Measurements from ENCODE around the gene HYAL1. TPM values are rescaled to one million over a fixed set of nuclear protein-coding genes. Genes with fewer than 3 reads are reported as not detected.

Gene HYAL1
- total RNA-seq, 2 experiments from 2014 or later: 0.28 to 0.35 TPM

Other genes starting within 250 kb of the HYAL1 start
- 100 to 1,000 TPM; 157 to 169 TPM for gene RBM5, start 214.7 kb downstream of the HYAL1 start, total RNA-seq
- gene SEMA3F, start 148.2 kb downstream of the HYAL1 start, total RNA-seq: under 1 TPM in 1 of 2 experiments, not detected in 1; 0.15 TPM
- not detected for gene GNAT1, start 112.0 kb downstream of the HYAL1 start, total RNA-seq
- gene SLC38A3, start 98.3 kb downstream of the HYAL1 start, total RNA-seq: not detected
- gene GNAI2, start 67.4 kb downstream of the HYAL1 start, total RNA-seq: 100 to 1,000 TPM; 493 to 519 TPM
- under 1 TPM; 0.38 to 0.55 TPM for gene SEMA3B, start 34.4 kb downstream of the HYAL1 start, total RNA-seq
- not detected for gene LSMEM2, start 24.5 kb downstream of the HYAL1 start, total RNA-seq
- gene IFRD2, start 11.1 kb downstream of the HYAL1 start, total RNA-seq: 10 to 100 TPM; 40.6 to 45.0 TPM
- 10 to 100 TPM; 13.2 to 13.9 TPM for gene HYAL3, start 4.2 kb downstream of the HYAL1 start, total RNA-seq
- gene NAA80, start 4.2 kb downstream of the HYAL1 start, total RNA-seq: 10 to 100 TPM; 41.5 to 49.4 TPM
- 1 to 10 TPM; 6.7 to 7.2 TPM for gene HYAL2, start 19.2 kb upstream of the HYAL1 start, total RNA-seq
- gene TUSC2, start 24.6 kb upstream of the HYAL1 start, total RNA-seq: 10 to 100 TPM; 16.8 to 17.9 TPM
- 100 to 1,000 TPM; 157 to 160 TPM for gene RASSF1, start 37.3 kb upstream of the HYAL1 start, total RNA-seq
- gene ZMYND10, start 42.2 kb upstream of the HYAL1 start, total RNA-seq: 1 to 10 TPM; 1.7 to 3.2 TPM
- 10 to 100 TPM; 48.8 to 50.1 TPM for gene NPRL2, start 47.2 kb upstream of the HYAL1 start, total RNA-seq
- gene CYB561D2, start 47.3 kb upstream of the HYAL1 start, total RNA-seq: 10 to 100 TPM; 37.1 to 39.7 TPM
- 10 to 100 TPM; 22.1 to 22.7 TPM for gene TMEM115, start 55.9 kb upstream of the HYAL1 start, total RNA-seq
- gene CACNA2D2, start 200.1 kb upstream of the HYAL1 start, total RNA-seq: under 1 TPM; 0.45 to 0.55 TPM

Measured in activated CD4-positive, alpha-beta memory T cell treated with anti-CD3 and anti-CD28 coated beads, Interleukin-2, amount 10 ng/mL, durations not matched to agents 7 days and 5 days (primary cell).